Measurements from ENCODE around the gene ARSI. TPM values are rescaled to one million over a fixed set of nuclear protein-coding genes. Genes with fewer than 3 reads are reported as not detected.

Gene ARSI
- total RNA-seq, 3 donors from 2014 or later: 0.48 to 1.3 (median 0.98) TPM

GRCh38 chr5:150347003-150347402 lies 44.3 kb upstream of the ARSI start:
- no peak overlapping the region for H3K27ac ChIP-seq
- H3K36me3 ChIP-seq: no peaks in the 10 kb centered on the region
- intact Hi-C loops (cut with DNase I; ENCODE audit: low total_unique reads): no loop called here
- no peak overlapping the region for H3K4me3 ChIP-seq
- H3K27me3 ChIP-seq: no peaks in the 10 kb centered on the region
- no peaks in the 10 kb centered on the region for H3K4me1 ChIP-seq
- H3K9me3 ChIP-seq: no peaks in the 10 kb centered on the region
- DNase-seq (ENCODE audit: low spot score in 2 of 2): no peak
- no peak for TF ChIP-seq POLR2AphosphoS5 (IDR thresholded peaks at IDR 0.05)
- TF ChIP-seq POLR2A (IDR thresholded peaks at IDR 0.05): no peak
- TF ChIP-seq CTCF (IDR thresholded peaks at IDR 0.05): no peak

GRCh38 chr5:150346592-150346991 lies 43.9 kb upstream of the ARSI start:
- Histone ChIP-seq H3K9me3 (no peaks in the 10 kb centered on the region), H3K27ac (no peak overlapping the region), H3K36me3 (no peaks in the 10 kb centered on the region), H3K27me3 (no peaks in the 10 kb centered on the region), H3K4me3 (no peak overlapping the region), H3K4me1 (no peaks in the 10 kb centered on the region)
- DNase-seq (ENCODE audit: low spot score in 2 of 2): no peak
- intact Hi-C loops (cut with DNase I; ENCODE audit: low total_unique reads): no loop called here
- TF ChIP-seq CTCF (IDR thresholded peaks at IDR 0.05): no peak

- intact Hi-C loops (cut with DNase I; ENCODE audit: low total_unique reads): no loop called here
- Histone ChIP-seq H3K36me3 (no peaks in the 10 kb centered on the region), H3K4me3 (no peak overlapping the region), H3K4me1 (no peaks in the 10 kb centered on the region), H3K27ac (no peak overlapping the region), H3K9me3 (no peaks in the 10 kb centered on the region), H3K27me3 (no peaks in the 10 kb centered on the region)
- no peak for DNase-seq (ENCODE audit: low spot score in 2 of 2)
- no peak for TF ChIP-seq POLR2AphosphoS5 (IDR thresholded peaks at IDR 0.05)
- TF ChIP-seq CTCF (IDR thresholded peaks at IDR 0.05): no peak
- no peak for TF ChIP-seq POLR2A (IDR thresholded peaks at IDR 0.05)
These were observed 43.0 kb upstream of the ARSI start for GRCh38 chr5:150345716-150346115.

- H3K36me3 ChIP-seq: no peaks in the 10 kb centered on the region
These were observed 41.4 kb upstream of the ARSI start for GRCh38 chr5:150343994-150344631.

GRCh38 chr5:150342583-150342982 lies 39.9 kb upstream of the ARSI start:
- DNase-seq (ENCODE audit: low spot score in 2 of 2): no peak
- TF ChIP-seq POLR2AphosphoS5 (IDR thresholded peaks at IDR 0.05) (no peak), POLR2A (IDR thresholded peaks at IDR 0.05) (no peak), CTCF (IDR thresholded peaks at IDR 0.05) (no peak)
- Histone ChIP-seq H3K4me1 (no peaks in the 10 kb centered on the region), H3K4me3 (no peak overlapping the region), H3K27ac (no peak overlapping the region), H3K27me3 (no peaks in the 10 kb centered on the region), H3K9me3 (no peaks in the 10 kb centered on the region), H3K36me3 (no peaks in the 10 kb centered on the region)
- intact Hi-C loops (cut with DNase I; ENCODE audit: low total_unique reads): no loop called here

More at GRCh38 chr5:150343994-150344631, 41.4 kb upstream of the ARSI start:
- Histone ChIP-seq H3K27me3 (no peaks in the 10 kb centered on the region), H3K4me3 (no peak overlapping the region), H3K4me1 (no peaks in the 10 kb centered on the region), H3K9me3 (no peaks in the 10 kb centered on the region), H3K27ac (no peak overlapping the region)
- intact Hi-C loops (cut with DNase I; ENCODE audit: low total_unique reads): no loop called here
- TF ChIP-seq POLR2A (IDR thresholded peaks at IDR 0.05): no peak
- TF ChIP-seq CTCF (IDR thresholded peaks at IDR 0.05): no peak
- TF ChIP-seq POLR2AphosphoS5 (IDR thresholded peaks at IDR 0.05): no peak
- no peak for DNase-seq (ENCODE audit: low spot score in 2 of 2)
